ENCODE measurements around the gene C2CD2. TPM values are rescaled to one million over a fixed set of nuclear protein-coding genes. Genes with fewer than 3 reads are reported as not detected.

Gene C2CD2
- total and polyA plus RNA-seq, 2 experiments from 2014 or later: 4.5 to 16.2 TPM

DNA sequence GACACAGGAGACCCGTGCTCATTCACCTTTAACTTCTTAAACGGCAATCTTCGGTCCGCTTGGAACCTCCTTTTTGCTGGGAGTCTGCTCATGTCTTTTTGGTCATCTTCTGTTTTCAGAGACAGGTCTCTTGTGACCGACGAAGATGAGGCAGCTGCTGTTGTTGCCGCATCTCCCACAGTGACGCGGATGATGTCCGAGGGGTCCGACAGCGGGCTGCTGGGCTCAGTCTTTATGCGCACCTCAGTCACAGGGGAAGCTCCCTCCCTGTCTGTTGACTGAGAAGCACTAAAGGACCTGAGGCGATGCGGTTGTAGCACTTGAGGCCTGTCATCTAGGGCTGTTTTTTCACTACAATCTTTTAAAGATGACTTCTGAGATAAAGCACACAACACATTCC, 38.8 kb upstream of the C2CD2 start:
- Histone ChIP-seq H3F3A (replicated peaks; ENCODE audit: low read depth) (no peaks in the 10 kb centered on the region), H3K79me2 (replicated peaks; ENCODE audit: insufficient read depth) (peaks cover 4% of the 10 kb centered on the region), H3K4me2 (no peak overlapping the region), H3K27ac (ENCODE audit: low read depth) (no peak overlapping the region), H3K36me3 (ENCODE audit: insufficient read depth) (peaks cover 10% of the 10 kb centered on the region; the same call in 1 of the 2 replicates), H3K4me3 (no peak overlapping the region), H3K9me2 (ENCODE audit: insufficient read depth) (0 out of 2 replicates have a peak, but pooled peaks cover 4% of the 10 kb centered on the region), H3K27me3 (ENCODE audit: insufficient read depth) (no peaks in the 10 kb centered on the region), H4K20me1 (replicated peaks; ENCODE audit: insufficient read depth) (no peaks in the 10 kb centered on the region), H2AFZ (no peak overlapping the region), H3K4me1 (ENCODE audit: insufficient read depth) (no peaks in the 10 kb centered on the region)
- Mint-ChIP-seq H3K27me3 (ENCODE audit: insufficient read depth, low read depth, poor library complexity) (peaks cover 4% of the 10 kb centered on the region), H3K36me3 (ENCODE audit: low read depth) (peaks cover 70% of the 10 kb centered on the region), H3K27ac (no peak overlapping the region), H3K4me1 (no peaks in the 10 kb centered on the region), H3K9me3 (peaks cover 21% of the 10 kb centered on the region), H3K4me3 (no peak overlapping the region)
- ATAC-seq (no peak), DNase-seq (ENCODE audit: low spot score) (no peak)
- no peak for TF ChIP-seq STAT1 (IDR thresholded peaks at IDR 0.05; ENCODE audit: unreplicated experiment)
- TF ChIP-seq ZNF114 (CRISPR knock-in tag; IDR thresholded peaks at IDR 0.05): no peak
- no peak for TF ChIP-seq POLR2AphosphoS5 (IDR thresholded peaks at IDR 0.05; ENCODE audit: low read depth)
- no peak for TF ChIP-seq JUNB (IDR thresholded peaks at IDR 0.05; ENCODE audit: unreplicated experiment)
- no peak for TF ChIP-seq NANOG (IDR thresholded peaks at IDR 0.05; ENCODE audit: borderline replicate concordance)
- no peak for TF ChIP-seq REST (IDR thresholded peaks at IDR 0.05; ENCODE audit: unreplicated experiment)
- TF ChIP-seq, protein P1, sequence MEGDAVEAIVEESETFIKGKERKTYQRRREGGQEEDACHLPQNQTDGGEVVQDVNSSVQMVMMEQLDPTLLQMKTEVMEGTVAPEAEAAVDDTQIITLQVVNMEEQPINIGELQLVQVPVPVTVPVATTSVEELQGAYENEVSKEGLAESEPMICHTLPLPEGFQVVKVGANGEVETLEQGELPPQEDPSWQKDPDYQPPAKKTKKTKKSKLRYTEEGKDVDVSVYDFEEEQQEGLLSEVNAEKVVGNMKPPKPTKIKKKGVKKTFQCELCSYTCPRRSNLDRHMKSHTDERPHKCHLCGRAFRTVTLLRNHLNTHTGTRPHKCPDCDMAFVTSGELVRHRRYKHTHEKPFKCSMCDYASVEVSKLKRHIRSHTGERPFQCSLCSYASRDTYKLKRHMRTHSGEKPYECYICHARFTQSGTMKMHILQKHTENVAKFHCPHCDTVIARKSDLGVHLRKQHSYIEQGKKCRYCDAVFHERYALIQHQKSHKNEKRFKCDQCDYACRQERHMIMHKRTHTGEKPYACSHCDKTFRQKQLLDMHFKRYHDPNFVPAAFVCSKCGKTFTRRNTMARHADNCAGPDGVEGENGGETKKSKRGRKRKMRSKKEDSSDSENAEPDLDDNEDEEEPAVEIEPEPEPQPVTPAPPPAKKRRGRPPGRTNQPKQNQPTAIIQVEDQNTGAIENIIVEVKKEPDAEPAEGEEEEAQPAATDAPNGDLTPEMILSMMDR (conservative IDR thresholded peaks at IDR 0.05; ENCODE audit: low read depth in 2 of 2): no peak
- no peak for TF ChIP-seq ZNF331 (CRISPR knock-in tag; IDR thresholded peaks at IDR 0.05; ENCODE audit: low read depth)
- TF ChIP-seq, protein P2, sequence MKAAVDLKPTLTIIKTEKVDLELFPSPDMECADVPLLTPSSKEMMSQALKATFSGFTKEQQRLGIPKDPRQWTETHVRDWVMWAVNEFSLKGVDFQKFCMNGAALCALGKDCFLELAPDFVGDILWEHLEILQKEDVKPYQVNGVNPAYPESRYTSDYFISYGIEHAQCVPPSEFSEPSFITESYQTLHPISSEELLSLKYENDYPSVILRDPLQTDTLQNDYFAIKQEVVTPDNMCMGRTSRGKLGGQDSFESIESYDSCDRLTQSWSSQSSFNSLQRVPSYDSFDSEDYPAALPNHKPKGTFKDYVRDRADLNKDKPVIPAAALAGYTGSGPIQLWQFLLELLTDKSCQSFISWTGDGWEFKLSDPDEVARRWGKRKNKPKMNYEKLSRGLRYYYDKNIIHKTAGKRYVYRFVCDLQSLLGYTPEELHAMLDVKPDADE (IDR thresholded peaks at IDR 0.05): no peak
- no peak for TF ChIP-seq EZH2 (IDR thresholded peaks at IDR 0.05; ENCODE audit: low read depth, unreplicated experiment)
- TF ChIP-seq CREB1 (CRISPR knock-in tag; IDR thresholded peaks at IDR 0.05; ENCODE audit: low read depth): no peak
- no peak for TF ChIP-seq EZH2phosphoT487 (IDR thresholded peaks at IDR 0.05; ENCODE audit: unreplicated experiment)
- TF ChIP-seq, protein P3, sequence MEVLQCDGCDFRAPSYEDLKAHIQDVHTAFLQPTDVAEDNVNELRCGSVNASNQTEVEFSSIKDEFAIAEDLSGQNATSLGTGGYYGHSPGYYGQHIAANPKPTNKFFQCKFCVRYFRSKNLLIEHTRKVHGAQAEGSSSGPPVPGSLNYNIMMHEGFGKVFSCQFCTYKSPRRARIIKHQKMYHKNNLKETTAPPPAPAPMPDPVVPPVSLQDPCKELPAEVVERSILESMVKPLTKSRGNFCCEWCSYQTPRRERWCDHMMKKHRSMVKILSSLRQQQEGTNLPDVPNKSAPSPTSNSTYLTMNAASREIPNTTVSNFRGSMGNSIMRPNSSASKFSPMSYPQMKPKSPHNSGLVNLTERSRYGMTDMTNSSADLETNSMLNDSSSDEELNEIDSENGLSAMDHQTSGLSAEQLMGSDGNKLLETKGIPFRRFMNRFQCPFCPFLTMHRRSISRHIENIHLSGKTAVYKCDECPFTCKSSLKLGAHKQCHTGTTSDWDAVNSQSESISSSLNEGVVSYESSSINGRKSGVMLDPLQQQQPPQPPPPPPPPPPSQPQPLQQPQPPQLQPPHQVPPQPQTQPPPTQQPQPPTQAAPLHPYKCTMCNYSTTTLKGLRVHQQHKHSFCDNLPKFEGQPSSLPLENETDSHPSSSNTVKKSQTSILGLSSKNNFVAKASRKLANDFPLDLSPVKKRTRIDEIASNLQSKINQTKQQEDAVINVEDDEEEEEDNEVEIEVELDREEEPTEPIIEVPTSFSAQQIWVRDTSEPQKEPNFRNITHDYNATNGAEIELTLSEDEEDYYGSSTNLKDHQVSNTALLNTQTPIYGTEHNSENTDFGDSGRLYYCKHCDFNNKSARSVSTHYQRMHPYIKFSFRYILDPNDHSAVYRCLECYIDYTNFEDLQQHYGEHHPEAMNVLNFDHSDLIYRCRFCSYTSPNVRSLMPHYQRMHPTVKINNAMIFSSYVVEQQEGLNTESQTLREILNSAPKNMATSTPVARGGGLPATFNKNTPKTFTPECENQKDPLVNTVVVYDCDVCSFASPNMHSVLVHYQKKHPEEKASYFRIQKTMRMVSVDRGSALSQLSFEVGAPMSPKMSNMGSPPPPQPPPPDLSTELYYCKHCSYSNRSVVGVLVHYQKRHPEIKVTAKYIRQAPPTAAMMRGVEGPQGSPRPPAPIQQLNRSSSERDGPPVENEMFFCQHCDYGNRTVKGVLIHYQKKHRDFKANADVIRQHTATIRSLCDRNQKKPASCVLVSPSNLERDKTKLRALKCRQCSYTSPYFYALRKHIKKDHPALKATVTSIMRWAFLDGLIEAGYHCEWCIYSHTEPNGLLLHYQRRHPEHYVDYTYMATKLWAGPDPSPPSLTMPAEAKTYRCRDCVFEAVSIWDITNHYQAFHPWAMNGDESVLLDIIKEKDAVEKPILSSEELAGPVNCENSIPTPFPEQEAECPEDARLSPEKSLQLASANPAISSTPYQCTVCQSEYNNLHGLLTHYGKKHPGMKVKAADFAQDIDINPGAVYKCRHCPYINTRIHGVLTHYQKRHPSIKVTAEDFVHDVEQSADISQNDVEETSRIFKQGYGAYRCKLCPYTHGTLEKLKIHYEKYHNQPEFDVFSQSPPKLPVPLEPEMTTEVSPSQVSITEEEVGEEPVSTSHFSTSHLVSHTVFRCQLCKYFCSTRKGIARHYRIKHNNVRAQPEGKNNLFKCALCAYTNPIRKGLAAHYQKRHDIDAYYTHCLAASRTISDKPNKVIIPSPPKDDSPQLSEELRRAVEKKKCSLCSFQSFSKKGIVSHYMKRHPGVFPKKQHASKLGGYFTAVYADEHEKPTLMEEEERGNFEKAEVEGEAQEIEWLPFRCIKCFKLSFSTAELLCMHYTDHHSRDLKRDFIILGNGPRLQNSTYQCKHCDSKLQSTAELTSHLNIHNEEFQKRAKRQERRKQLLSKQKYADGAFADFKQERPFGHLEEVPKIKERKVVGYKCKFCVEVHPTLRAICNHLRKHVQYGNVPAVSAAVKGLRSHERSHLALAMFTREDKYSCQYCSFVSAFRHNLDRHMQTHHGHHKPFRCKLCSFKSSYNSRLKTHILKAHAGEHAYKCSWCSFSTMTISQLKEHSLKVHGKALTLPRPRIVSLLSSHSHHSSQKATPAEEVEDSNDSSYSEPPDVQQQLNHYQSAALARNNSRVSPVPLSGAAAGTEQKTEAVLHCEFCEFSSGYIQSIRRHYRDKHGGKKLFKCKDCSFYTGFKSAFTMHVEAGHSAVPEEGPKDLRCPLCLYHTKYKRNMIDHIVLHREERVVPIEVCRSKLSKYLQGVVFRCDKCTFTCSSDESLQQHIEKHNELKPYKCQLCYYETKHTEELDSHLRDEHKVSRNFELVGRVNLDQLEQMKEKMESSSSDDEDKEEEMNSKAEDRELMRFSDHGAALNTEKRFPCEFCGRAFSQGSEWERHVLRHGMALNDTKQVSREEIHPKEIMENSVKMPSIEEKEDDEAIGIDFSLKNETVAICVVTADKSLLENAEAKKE (CRISPR knock-in tag; IDR thresholded peaks at IDR 0.05): no peak
